Measurements from ENCODE around the gene POLR3B. TPM values are rescaled to one million over a fixed set of nuclear protein-coding genes. Genes with fewer than 3 reads are reported as not detected.

POLR3B gene
- total and polyA plus RNA-seq, 2 experiments from 2014 or later: 4.0 to 14.6 TPM

DNA sequence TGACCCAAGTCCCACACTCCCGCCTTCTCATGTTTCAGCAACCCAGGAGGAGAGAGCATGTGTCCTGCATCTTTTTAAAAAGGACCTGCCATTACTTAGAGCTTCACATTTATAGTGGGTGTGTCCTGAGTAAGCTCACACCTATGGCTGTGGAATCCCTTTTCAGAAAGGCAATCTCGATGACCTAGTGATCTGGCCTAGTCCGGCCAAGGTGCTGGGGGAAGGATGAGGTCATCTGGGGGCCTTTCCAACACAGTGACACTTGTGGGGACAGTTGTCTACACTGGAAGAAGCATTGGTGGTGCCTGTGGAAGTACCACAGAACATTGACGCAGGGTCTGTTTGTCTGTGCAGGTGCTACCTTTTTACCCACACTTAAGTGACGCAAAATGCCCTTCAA is 46.9 kb upstream of the POLR3B start:
- Mint-ChIP-seq H3K9me3 (no peaks in the 10 kb centered on the region), H3K4me3 (no peak overlapping the region), H3K4me1 (peaks cover 14% of the 10 kb centered on the region), H3K27ac (no peak overlapping the region), H3K36me3 (ENCODE audit: low read depth) (no peaks in the 10 kb centered on the region), H3K27me3 (ENCODE audit: insufficient read depth, low read depth, poor library complexity) (no peaks in the 10 kb centered on the region)
- DNase-seq (ENCODE audit: low spot score) (no peak), ATAC-seq (no peak)
- TF ChIP-seq EZH2 (IDR thresholded peaks at IDR 0.05; ENCODE audit: low read depth, unreplicated experiment) (no peak), ZNF114 (CRISPR knock-in tag; IDR thresholded peaks at IDR 0.05) (no peak), CREB1 (CRISPR knock-in tag; IDR thresholded peaks at IDR 0.05; ENCODE audit: low read depth) (no peak), NANOG (IDR thresholded peaks at IDR 0.05; ENCODE audit: borderline replicate concordance) (no peak), ZNF331 (CRISPR knock-in tag; IDR thresholded peaks at IDR 0.05; ENCODE audit: low read depth) (no peak), JUNB (IDR thresholded peaks at IDR 0.05; ENCODE audit: unreplicated experiment) (no peak), POLR2AphosphoS5 (IDR thresholded peaks at IDR 0.05; ENCODE audit: low read depth) (no peak), STAT1 (IDR thresholded peaks at IDR 0.05; ENCODE audit: unreplicated experiment) (no peak), EZH2phosphoT487 (IDR thresholded peaks at IDR 0.05; ENCODE audit: unreplicated experiment) (no peak)
- TF ChIP-seq, protein P1, sequence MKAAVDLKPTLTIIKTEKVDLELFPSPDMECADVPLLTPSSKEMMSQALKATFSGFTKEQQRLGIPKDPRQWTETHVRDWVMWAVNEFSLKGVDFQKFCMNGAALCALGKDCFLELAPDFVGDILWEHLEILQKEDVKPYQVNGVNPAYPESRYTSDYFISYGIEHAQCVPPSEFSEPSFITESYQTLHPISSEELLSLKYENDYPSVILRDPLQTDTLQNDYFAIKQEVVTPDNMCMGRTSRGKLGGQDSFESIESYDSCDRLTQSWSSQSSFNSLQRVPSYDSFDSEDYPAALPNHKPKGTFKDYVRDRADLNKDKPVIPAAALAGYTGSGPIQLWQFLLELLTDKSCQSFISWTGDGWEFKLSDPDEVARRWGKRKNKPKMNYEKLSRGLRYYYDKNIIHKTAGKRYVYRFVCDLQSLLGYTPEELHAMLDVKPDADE (IDR thresholded peaks at IDR 0.05): no peak
- TF ChIP-seq, protein P2, sequence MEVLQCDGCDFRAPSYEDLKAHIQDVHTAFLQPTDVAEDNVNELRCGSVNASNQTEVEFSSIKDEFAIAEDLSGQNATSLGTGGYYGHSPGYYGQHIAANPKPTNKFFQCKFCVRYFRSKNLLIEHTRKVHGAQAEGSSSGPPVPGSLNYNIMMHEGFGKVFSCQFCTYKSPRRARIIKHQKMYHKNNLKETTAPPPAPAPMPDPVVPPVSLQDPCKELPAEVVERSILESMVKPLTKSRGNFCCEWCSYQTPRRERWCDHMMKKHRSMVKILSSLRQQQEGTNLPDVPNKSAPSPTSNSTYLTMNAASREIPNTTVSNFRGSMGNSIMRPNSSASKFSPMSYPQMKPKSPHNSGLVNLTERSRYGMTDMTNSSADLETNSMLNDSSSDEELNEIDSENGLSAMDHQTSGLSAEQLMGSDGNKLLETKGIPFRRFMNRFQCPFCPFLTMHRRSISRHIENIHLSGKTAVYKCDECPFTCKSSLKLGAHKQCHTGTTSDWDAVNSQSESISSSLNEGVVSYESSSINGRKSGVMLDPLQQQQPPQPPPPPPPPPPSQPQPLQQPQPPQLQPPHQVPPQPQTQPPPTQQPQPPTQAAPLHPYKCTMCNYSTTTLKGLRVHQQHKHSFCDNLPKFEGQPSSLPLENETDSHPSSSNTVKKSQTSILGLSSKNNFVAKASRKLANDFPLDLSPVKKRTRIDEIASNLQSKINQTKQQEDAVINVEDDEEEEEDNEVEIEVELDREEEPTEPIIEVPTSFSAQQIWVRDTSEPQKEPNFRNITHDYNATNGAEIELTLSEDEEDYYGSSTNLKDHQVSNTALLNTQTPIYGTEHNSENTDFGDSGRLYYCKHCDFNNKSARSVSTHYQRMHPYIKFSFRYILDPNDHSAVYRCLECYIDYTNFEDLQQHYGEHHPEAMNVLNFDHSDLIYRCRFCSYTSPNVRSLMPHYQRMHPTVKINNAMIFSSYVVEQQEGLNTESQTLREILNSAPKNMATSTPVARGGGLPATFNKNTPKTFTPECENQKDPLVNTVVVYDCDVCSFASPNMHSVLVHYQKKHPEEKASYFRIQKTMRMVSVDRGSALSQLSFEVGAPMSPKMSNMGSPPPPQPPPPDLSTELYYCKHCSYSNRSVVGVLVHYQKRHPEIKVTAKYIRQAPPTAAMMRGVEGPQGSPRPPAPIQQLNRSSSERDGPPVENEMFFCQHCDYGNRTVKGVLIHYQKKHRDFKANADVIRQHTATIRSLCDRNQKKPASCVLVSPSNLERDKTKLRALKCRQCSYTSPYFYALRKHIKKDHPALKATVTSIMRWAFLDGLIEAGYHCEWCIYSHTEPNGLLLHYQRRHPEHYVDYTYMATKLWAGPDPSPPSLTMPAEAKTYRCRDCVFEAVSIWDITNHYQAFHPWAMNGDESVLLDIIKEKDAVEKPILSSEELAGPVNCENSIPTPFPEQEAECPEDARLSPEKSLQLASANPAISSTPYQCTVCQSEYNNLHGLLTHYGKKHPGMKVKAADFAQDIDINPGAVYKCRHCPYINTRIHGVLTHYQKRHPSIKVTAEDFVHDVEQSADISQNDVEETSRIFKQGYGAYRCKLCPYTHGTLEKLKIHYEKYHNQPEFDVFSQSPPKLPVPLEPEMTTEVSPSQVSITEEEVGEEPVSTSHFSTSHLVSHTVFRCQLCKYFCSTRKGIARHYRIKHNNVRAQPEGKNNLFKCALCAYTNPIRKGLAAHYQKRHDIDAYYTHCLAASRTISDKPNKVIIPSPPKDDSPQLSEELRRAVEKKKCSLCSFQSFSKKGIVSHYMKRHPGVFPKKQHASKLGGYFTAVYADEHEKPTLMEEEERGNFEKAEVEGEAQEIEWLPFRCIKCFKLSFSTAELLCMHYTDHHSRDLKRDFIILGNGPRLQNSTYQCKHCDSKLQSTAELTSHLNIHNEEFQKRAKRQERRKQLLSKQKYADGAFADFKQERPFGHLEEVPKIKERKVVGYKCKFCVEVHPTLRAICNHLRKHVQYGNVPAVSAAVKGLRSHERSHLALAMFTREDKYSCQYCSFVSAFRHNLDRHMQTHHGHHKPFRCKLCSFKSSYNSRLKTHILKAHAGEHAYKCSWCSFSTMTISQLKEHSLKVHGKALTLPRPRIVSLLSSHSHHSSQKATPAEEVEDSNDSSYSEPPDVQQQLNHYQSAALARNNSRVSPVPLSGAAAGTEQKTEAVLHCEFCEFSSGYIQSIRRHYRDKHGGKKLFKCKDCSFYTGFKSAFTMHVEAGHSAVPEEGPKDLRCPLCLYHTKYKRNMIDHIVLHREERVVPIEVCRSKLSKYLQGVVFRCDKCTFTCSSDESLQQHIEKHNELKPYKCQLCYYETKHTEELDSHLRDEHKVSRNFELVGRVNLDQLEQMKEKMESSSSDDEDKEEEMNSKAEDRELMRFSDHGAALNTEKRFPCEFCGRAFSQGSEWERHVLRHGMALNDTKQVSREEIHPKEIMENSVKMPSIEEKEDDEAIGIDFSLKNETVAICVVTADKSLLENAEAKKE (CRISPR knock-in tag; IDR thresholded peaks at IDR 0.05): no peak
- TF ChIP-seq, protein P3, sequence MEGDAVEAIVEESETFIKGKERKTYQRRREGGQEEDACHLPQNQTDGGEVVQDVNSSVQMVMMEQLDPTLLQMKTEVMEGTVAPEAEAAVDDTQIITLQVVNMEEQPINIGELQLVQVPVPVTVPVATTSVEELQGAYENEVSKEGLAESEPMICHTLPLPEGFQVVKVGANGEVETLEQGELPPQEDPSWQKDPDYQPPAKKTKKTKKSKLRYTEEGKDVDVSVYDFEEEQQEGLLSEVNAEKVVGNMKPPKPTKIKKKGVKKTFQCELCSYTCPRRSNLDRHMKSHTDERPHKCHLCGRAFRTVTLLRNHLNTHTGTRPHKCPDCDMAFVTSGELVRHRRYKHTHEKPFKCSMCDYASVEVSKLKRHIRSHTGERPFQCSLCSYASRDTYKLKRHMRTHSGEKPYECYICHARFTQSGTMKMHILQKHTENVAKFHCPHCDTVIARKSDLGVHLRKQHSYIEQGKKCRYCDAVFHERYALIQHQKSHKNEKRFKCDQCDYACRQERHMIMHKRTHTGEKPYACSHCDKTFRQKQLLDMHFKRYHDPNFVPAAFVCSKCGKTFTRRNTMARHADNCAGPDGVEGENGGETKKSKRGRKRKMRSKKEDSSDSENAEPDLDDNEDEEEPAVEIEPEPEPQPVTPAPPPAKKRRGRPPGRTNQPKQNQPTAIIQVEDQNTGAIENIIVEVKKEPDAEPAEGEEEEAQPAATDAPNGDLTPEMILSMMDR (conservative IDR thresholded peaks at IDR 0.05; ENCODE audit: low read depth in 2 of 2): no peak
- TF ChIP-seq, protein P4, sequence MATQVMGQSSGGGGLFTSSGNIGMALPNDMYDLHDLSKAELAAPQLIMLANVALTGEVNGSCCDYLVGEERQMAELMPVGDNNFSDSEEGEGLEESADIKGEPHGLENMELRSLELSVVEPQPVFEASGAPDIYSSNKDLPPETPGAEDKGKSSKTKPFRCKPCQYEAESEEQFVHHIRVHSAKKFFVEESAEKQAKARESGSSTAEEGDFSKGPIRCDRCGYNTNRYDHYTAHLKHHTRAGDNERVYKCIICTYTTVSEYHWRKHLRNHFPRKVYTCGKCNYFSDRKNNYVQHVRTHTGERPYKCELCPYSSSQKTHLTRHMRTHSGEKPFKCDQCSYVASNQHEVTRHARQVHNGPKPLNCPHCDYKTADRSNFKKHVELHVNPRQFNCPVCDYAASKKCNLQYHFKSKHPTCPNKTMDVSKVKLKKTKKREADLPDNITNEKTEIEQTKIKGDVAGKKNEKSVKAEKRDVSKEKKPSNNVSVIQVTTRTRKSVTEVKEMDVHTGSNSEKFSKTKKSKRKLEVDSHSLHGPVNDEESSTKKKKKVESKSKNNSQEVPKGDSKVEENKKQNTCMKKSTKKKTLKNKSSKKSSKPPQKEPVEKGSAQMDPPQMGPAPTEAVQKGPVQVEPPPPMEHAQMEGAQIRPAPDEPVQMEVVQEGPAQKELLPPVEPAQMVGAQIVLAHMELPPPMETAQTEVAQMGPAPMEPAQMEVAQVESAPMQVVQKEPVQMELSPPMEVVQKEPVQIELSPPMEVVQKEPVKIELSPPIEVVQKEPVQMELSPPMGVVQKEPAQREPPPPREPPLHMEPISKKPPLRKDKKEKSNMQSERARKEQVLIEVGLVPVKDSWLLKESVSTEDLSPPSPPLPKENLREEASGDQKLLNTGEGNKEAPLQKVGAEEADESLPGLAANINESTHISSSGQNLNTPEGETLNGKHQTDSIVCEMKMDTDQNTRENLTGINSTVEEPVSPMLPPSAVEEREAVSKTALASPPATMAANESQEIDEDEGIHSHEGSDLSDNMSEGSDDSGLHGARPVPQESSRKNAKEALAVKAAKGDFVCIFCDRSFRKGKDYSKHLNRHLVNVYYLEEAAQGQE (IDR thresholded peaks at IDR 0.05; ENCODE audit: unreplicated experiment): no peak
- no peaks in the 10 kb centered on the region for H3K79me2 ChIP-seq (replicated peaks; ENCODE audit: insufficient read depth)
- H3K4me3 ChIP-seq: no peak overlapping the region
- H3K36me3 ChIP-seq (ENCODE audit: insufficient read depth): no peaks in the 10 kb centered on the region
- no peaks in the 10 kb centered on the region for H3K9me2 ChIP-seq (ENCODE audit: insufficient read depth)
- H3K4me2 ChIP-seq: no peak overlapping the region
- H3K4me1 ChIP-seq (ENCODE audit: insufficient read depth): 0 out of 2 replicates have a peak, but pooled peaks cover under 1% of the 10 kb centered on the region
- no peak overlapping the region for H3K27ac ChIP-seq (ENCODE audit: low read depth)
- no peaks in the 10 kb centered on the region for H3F3A ChIP-seq (replicated peaks; ENCODE audit: low read depth)
- no peaks in the 10 kb centered on the region; the same call in 1 of the 2 replicates for H4K20me1 ChIP-seq (replicated peaks; ENCODE audit: insufficient read depth)
- H2AFZ ChIP-seq: peak overlapping the region; percentile 48; the same call in 1 of the 2 replicates
- H3K27me3 ChIP-seq (ENCODE audit: insufficient read depth): no peaks in the 10 kb centered on the region

Measured in GM23338 (cell line).